ENCODE data around the gene S100A11. TPM values are rescaled to one million over a fixed set of nuclear protein-coding genes. Genes with fewer than 3 reads are reported as not detected.

Gene S100A11
- total RNA-seq, 2 donors from 2014 or later: 406 to 484 TPM

- intact Hi-C loops (cut with DNase I): no loop called here
- DNase-seq (ENCODE audit: low spot score): no peak
Measured at GRCh38 chr1:152044386-152044785, 7.6 kb upstream of the S100A11 start.

GRCh38 chr1:152043870-152044269, 7.1 kb upstream of the S100A11 start:
- DNase-seq (ENCODE audit: low spot score): no peak
- intact Hi-C loops (cut with DNase I): no loop called here

GRCh38 chr1:152042030-152042429, 5.2 kb upstream of the S100A11 start:
- no peak for DNase-seq (ENCODE audit: low spot score)
- intact Hi-C loops (cut with DNase I): no loop called here

GRCh38 chr1:152039886-152040285, 3.1 kb upstream of the S100A11 start:
- no peak for DNase-seq (ENCODE audit: low spot score)
- intact Hi-C loops (cut with DNase I): no loop called here

- intact Hi-C loops (cut with DNase I): no loop called here
- no peak for DNase-seq (ENCODE audit: low spot score)
Measured at GRCh38 chr1:152039461-152039860, 2.7 kb upstream of the S100A11 start.

GRCh38 chr1:152038871-152039270, 2.1 kb upstream of the S100A11 start:
- intact Hi-C loops (cut with DNase I): no loop called here
- DNase-seq (ENCODE audit: low spot score): no peak

- DNase-seq (ENCODE audit: low spot score): no peak
- intact Hi-C loops (cut with DNase I): no loop called here
Measured at GRCh38 chr1:152035539-152036266, 1.1 kb downstream of the S100A11 start.

GRCh38 chr1:152034654-152035538, 1.9 kb downstream of the S100A11 start:
- intact Hi-C loops (cut with DNase I): no loop called here
- DNase-seq (ENCODE audit: low spot score): no peak

- intact Hi-C loops (cut with DNase I): no loop called here
- no peak for DNase-seq (ENCODE audit: low spot score)
Measured at GRCh38 chr1:152034324-152034653, 2.5 kb downstream of the S100A11 start.

GRCh38 chr1:152029929-152030211, 6.9 kb downstream of the S100A11 start:
- intact Hi-C loops (cut with DNase I): no loop called here
- DNase-seq (ENCODE audit: low spot score): no peak

GRCh38 chr1:152029144-152029928, 7.5 kb downstream of the S100A11 start:
- no peak for DNase-seq (ENCODE audit: low spot score)

GRCh38 chr1:152026895-152027294, 9.9 kb downstream of the S100A11 start:
- intact Hi-C loops (cut with DNase I): no loop called here
- DNase-seq (ENCODE audit: low spot score): no peak

More at GRCh38 chr1:152029144-152029928, 7.5 kb downstream of the S100A11 start:
- intact Hi-C loops (cut with DNase I): no loop called here

GRCh38 chr1:152024223-152024622, 12.6 kb downstream of the S100A11 start:
- no peak for DNase-seq (ENCODE audit: low spot score)
- intact Hi-C loops (cut with DNase I): no loop called here

GRCh38 chr1:152023221-152023620, 13.6 kb downstream of the S100A11 start:
- no peak for DNase-seq (ENCODE audit: low spot score)
- intact Hi-C loops (cut with DNase I): no loop called here

- intact Hi-C loops (cut with DNase I): no loop called here
- DNase-seq (ENCODE audit: low spot score): no peak
Measured at GRCh38 chr1:152022474-152022873, 14.3 kb downstream of the S100A11 start.

GRCh38 chr1:152021569-152021968, 15.2 kb downstream of the S100A11 start:
- no peak for DNase-seq (ENCODE audit: low spot score)
- intact Hi-C loops (cut with DNase I): no loop called here

GRCh38 chr1:152020849-152021248, 16.0 kb downstream of the S100A11 start:
- intact Hi-C loops (cut with DNase I): no loop called here

GRCh38 chr1:152018537-152018936, 18.3 kb downstream of the S100A11 start:
- intact Hi-C loops (cut with DNase I): no loop called here
- DNase-seq (ENCODE audit: low spot score): no peak

More at GRCh38 chr1:152020849-152021248, 16.0 kb downstream of the S100A11 start:
- no peak for DNase-seq (ENCODE audit: low spot score)

- DNase-seq (ENCODE audit: low spot score): no peak
- intact Hi-C loops (cut with DNase I): no loop called here
Measured at GRCh38 chr1:152015766-152016165, 21.0 kb downstream of the S100A11 start.

- no peak for DNase-seq (ENCODE audit: low spot score)
- intact Hi-C loops (cut with DNase I): no loop called here
Measured at GRCh38 chr1:152014943-152015342, 21.9 kb downstream of the S100A11 start.

Data from posterior vena cava (tissue), 2 donors.